H9 (cell line): ENCODE measurements around the gene HIPK1. TPM values are rescaled to one million over a fixed set of nuclear protein-coding genes. Genes with fewer than 3 reads are reported as not detected.

Experiments used
- DNase-seq: peaks from one replicate; pipeline ENCODE4 v3.0.0-alpha.2; 2017
- H2AFZ ChIP-seq: one replicate; pipeline ENCODE4 v1.6.1; 2013; ENCODE audit warnings: mild to moderate bottlenecking, low read length, control low read depth, moderate library complexity
- H2AK5ac ChIP-seq: 2 replicates; pipeline ENCODE4 v1.6.1; 2013; ENCODE audit warnings: low read length, control low read depth, mixed read lengths; ENCODE audit not compliant: insufficient read length
- H2BK120ac ChIP-seq: one replicate; pipeline ENCODE4 v1.6.1; 2013; ENCODE audit warnings: low read depth, mild to moderate bottlenecking, low read length, control low read depth, inconsistent platforms; ENCODE audit not compliant: poor library complexity, severe bottlenecking
- H2BK12ac ChIP-seq: 2 replicates; pipeline ENCODE4 v1.6.1; 2013; ENCODE audit warnings: low read length, control low read depth, mixed read lengths, low read depth; ENCODE audit not compliant: insufficient read length
- H2BK15ac ChIP-seq: 2 replicates; pipeline ENCODE4 v1.6.1; 2013; ENCODE audit warnings: low read depth, low read length, control low read depth
- H2BK20ac ChIP-seq: one replicate; pipeline ENCODE4 v1.6.1; 2013; ENCODE audit warnings: low read depth, mild to moderate bottlenecking, low read length, control low read depth, inconsistent platforms; ENCODE audit not compliant: poor library complexity, severe bottlenecking
- H2BK5ac ChIP-seq: 2 replicates; pipeline ENCODE4 v1.6.1; 2013; ENCODE audit warnings: low read length, control low read depth, mixed read lengths; ENCODE audit not compliant: insufficient read length
- H3K14ac ChIP-seq: 2 replicates; pipeline ENCODE4 v1.6.1; 2013; ENCODE audit warnings: low read length, control low read depth; ENCODE audit not compliant: insufficient read depth
- H3K18ac ChIP-seq: 2 replicates; pipeline ENCODE4 v1.6.1; 2013; ENCODE audit warnings: low read depth, mild to moderate bottlenecking, mixed read lengths, low read length, control low read depth; ENCODE audit not compliant: insufficient read length
- H3K23ac ChIP-seq: 2 replicates; pipeline ENCODE4 v1.6.1; 2013; ENCODE audit warnings: low read length, control low read depth, mixed read lengths, low read depth; ENCODE audit not compliant: insufficient read length
- H3K23me2 ChIP-seq: 2 replicates; pipeline ENCODE4 v1.6.1; 2013; ENCODE audit warnings: low read depth, mild to moderate bottlenecking, mixed read lengths, low read length, control low read depth; ENCODE audit not compliant: insufficient read length, poor library complexity, severe bottlenecking
- H3K27ac ChIP-seq: 2 replicates; pipeline ENCODE4 v1.5.1; 2013; ENCODE audit warnings: low read length, control low read depth, mixed read lengths, low read depth; ENCODE audit not compliant: insufficient read length
- H3K27me3 ChIP-seq: 2 replicates; pipeline ENCODE4 v1.6.1; 2013; ENCODE audit warnings: low read length, control low read depth, inconsistent platforms; ENCODE audit not compliant: insufficient read depth
- H3K4ac ChIP-seq: 2 replicates; pipeline ENCODE4 v1.6.1; 2013; ENCODE audit warnings: low read depth, mild to moderate bottlenecking, control low read depth, inconsistent platforms, low read length, moderate library complexity
- H3K4me1 ChIP-seq: 2 replicates; pipeline ENCODE4 v1.6.1; 2013; ENCODE audit warnings: low read length, control low read depth, inconsistent platforms; ENCODE audit not compliant: insufficient read depth
- H3K4me2 ChIP-seq: 2 replicates; pipeline ENCODE4 v1.6.1; 2013; ENCODE audit warnings: low read length, control low read depth, mixed read lengths; ENCODE audit not compliant: insufficient read length, insufficient read depth
- H3K56ac ChIP-seq: 2 replicates; pipeline ENCODE4 v1.6.1; 2013; ENCODE audit warnings: low read depth, mild to moderate bottlenecking, mixed read lengths, low read length, control low read depth; ENCODE audit not compliant: insufficient read length
- H3K79me1 ChIP-seq: 2 replicates; pipeline ENCODE4 v1.6.1; 2013; ENCODE audit warnings: low read depth, mild to moderate bottlenecking, moderate library complexity, low read length, control low read depth, inconsistent platforms; ENCODE audit not compliant: insufficient read depth, poor library complexity, severe bottlenecking
- H3K79me2 ChIP-seq: 2 replicates; pipeline ENCODE4 v1.6.1; 2013; ENCODE audit warnings: low read length, control low read depth, inconsistent platforms; ENCODE audit not compliant: insufficient read depth
- H3K9ac ChIP-seq: 2 replicates; pipeline ENCODE4 v1.6.1; 2013; ENCODE audit warnings: low read length, control low read depth, mixed read lengths; ENCODE audit not compliant: insufficient read length; ENCODE audit errors: extremely low read depth
- H3K9me3 ChIP-seq: one replicate; pipeline ENCODE4 v1.6.1; 2013; ENCODE audit warnings: low read depth, low read length, inconsistent platforms; ENCODE audit not compliant: control insufficient read depth
- H3T11ph ChIP-seq: one replicate; pipeline ENCODE4 v1.6.1; 2013; ENCODE audit warnings: mild to moderate bottlenecking, low read length, control low read depth, inconsistent platforms
- H4K20me1 ChIP-seq: one replicate; pipeline ENCODE4 v1.6.1; 2013; ENCODE audit not compliant: control insufficient read depth, insufficient read length, insufficient read depth
- H4K5ac ChIP-seq: 2 replicates; pipeline ENCODE4 v1.6.1; 2013; ENCODE audit warnings: low read depth, mild to moderate bottlenecking, mixed read lengths, low read length, control low read depth; ENCODE audit not compliant: insufficient read length
- H4K8ac ChIP-seq: replicated peaks from 2 replicates; pipeline ENCODE4 v1.6.1; 2013; ENCODE audit warnings: low read length, control low read depth, mixed read lengths, low read depth; ENCODE audit not compliant: insufficient read length
- H4K91ac ChIP-seq: 2 replicates; pipeline ENCODE4 v1.6.1; 2013; ENCODE audit warnings: low read depth, mild to moderate bottlenecking, moderate library complexity, mixed read lengths, low read length, control low read depth; ENCODE audit not compliant: insufficient read length
- H3K27ac Mint-ChIP-seq, 3 experiments: 2 replicates in 2 of 3; 3 replicates in 1 of 3; pipeline ENCODE4 v1.8.0; 2020 to 2021; ENCODE audit warnings: mixed read lengths in 3 of 3, mild to moderate bottlenecking in 1 of 3, moderate library complexity in 1 of 3
- H3K27me3 Mint-ChIP-seq: 2 replicates; pipeline ENCODE4 v1.8.0; 2021; ENCODE audit warnings: low read depth, mild to moderate bottlenecking, moderate library complexity, mixed read lengths
- H3K36me3 Mint-ChIP-seq, 3 experiments: 2 replicates in 2 of 3; 3 replicates in 1 of 3; pipeline ENCODE4 v1.8.0; 2020 to 2021; ENCODE audit warnings: low read depth in 3 of 3, mixed read lengths in 3 of 3; ENCODE audit not compliant: insufficient read depth in 1 of 3
- H3K4me1 Mint-ChIP-seq, 2 experiments: 2 replicates each; pipeline ENCODE4 v1.8.0; 2020; ENCODE audit warnings: mixed read lengths in 2 of 2
- H3K4me3 Mint-ChIP-seq, 2 experiments: 2 replicates in 1 of 2; 3 replicates in 1 of 2; pipeline ENCODE4 v1.8.0; 2020 to 2021; ENCODE audit warnings: mild to moderate bottlenecking in 2 of 2, mixed read lengths in 2 of 2, moderate library complexity in 1 of 2
- H3K9me3 Mint-ChIP-seq, 2 experiments: 2 replicates in 1 of 2; 3 replicates in 1 of 2; pipeline ENCODE4 v1.8.0; 2020; ENCODE audit warnings: mild to moderate bottlenecking in 2 of 2, mixed read lengths in 2 of 2, moderate library complexity in 1 of 2
- CTCF ChIP-seq: fragments of 200-600 bp; sonication (generic); conservative IDR thresholded peaks from 3 replicates; pipeline ENCODE4 v1.8.0; 2021; ENCODE audit warnings: antibody characterized with exemption, mild to moderate bottlenecking
- WGBS: extraction: QIAGEN DNeasy Blood & Tissue Kit; methylation state at CpG from one replicate; pipeline ENCODE4 v1.1.7; 2013; ENCODE audit warnings: missing lambda C conversion rate, low lambda C conversion rate, mixed read lengths; ENCODE audit not compliant: insufficient read length; ENCODE audit errors: extremely low coverage; 5-methylcytosine and 5-hydroxymethylcytosine counted together
- total RNA-seq: library from RNA; stranded (reverse); gene quantifications from 2 replicates; pipeline ENCODE4 v1.2.1, GENCODE V29; 2021

The HIPK1 gene
- total RNA-seq, 1 experiment from 2014 or later = 65.7 TPM

- no peak overlapping the region for H3K4me3 Mint-ChIP-seq
Measured at GRCh38 chr1:113946112-113946511, 17.0 kb downstream of the HIPK1 start.

More at GRCh38 chr1:113946112-113946511, 17.0 kb downstream of the HIPK1 start:
- TF ChIP-seq CTCF = no peak
- Mint-ChIP-seq H3K27ac (peak overlapping the region in 1 of 3 experiments; percentile 35; a peak in 1 of 7 replicates), H3K9me3 (no peaks in the 10 kb centered on the region), H3K27me3 (no peaks in the 10 kb centered on the region), H3K36me3 (peaks cover 7 to 25% (median 12%) of the 10 kb centered on the region in 3 experiments; a peak in 6 of 7 replicates), H3K4me1 (peaks cover 20 to 24% of the 10 kb centered on the region in 2 experiments)
- Histone ChIP-seq H3K4me1 (peaks cover 3% of the 10 kb centered on the region; the same call in 1 of the 2 replicates), H3K4ac (no peak overlapping the region), H3K27me3 (no peaks in the 10 kb centered on the region), H3T11ph (no peak overlapping the region), H3K23ac (no peak overlapping the region), H3K79me2 (no peaks in the 10 kb centered on the region; the same call in 1 of the 2 replicates), H2AFZ (no peak overlapping the region), H3K4me2 (no peak overlapping the region), H3K9ac (no peak overlapping the region), H3K9me3 (no peaks in the 10 kb centered on the region), H4K8ac (no peak overlapping the region), H3K23me2 (no peaks in the 10 kb centered on the region), H4K5ac (no peak overlapping the region), H2BK12ac (no peak overlapping the region), H4K91ac (no peak overlapping the region), H3K79me1 (peaks cover 9% of the 10 kb centered on the region), H2BK15ac (no peak overlapping the region), H3K14ac (no peak overlapping the region), H2AK5ac (no peak overlapping the region), H2BK5ac (no peak overlapping the region), H3K27ac (no peak overlapping the region), H2BK120ac (no peak overlapping the region), H3K56ac (no peak overlapping the region), H3K18ac (no peak overlapping the region), H4K20me1 (no peaks in the 10 kb centered on the region), H2BK20ac (no peak overlapping the region)
- no peak for DNase-seq
- WGBS = no CpG with 5 or more reads among the region's 1 CpG
